ENCODE data around the gene STAMBP. TPM values are rescaled to one million over a fixed set of nuclear protein-coding genes. Genes with fewer than 3 reads are reported as not detected.
A peak's percentile ranks its signal among the peaks of the same experiment; 100 is the strongest.

The STAMBP gene
- total RNA-seq, 1 experiment from 2014 or later: 32.2 TPM

DNA sequence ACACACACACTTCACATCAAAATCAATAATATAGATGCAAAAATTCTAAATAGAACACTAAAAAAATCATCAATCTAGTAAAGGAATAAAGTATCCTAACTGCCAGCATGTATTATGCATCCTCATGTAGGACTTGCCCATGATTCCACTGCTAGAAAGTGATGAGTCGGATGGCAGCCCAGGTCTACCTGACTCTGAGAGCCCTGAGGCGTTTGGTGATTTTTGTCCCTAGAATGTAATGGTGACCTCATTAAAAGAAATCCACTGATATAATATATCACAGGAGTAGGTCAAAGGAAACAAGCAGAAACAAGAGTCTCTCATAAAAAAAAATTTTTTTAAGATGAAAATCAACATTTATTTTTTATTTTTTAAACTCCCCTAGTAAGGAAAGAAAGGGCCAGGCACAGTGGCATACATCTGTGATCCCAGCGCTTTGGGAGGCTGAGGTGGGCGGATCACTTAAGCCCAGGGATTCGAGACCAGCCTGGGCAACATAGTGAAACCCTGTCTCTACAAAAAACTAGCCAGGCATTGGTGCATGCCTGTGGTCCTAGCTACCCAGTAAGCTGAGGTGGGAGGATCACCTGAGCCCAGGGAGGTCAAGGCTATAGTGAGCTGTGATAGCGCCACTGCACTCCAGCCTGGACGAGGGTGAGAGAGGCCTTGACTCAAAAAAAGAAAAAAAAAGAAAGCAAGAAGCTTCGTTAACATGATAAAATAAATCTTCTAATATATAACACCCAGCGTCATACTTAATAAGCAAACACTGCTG is 39.6 kb downstream of the STAMBP start:
- ATAC-seq: peak; percentile 82
- CTCF ChIA-PET: no interaction called here
- DNase-seq: peak; percentile 75
- Histone ChIP-seq H3K9ac (ENCODE audit: low read length) (no peak overlapping the region), H2AFZ (ENCODE audit: low read length) (no peak overlapping the region), H4K20me1 (ENCODE audit: low read length) (no peaks in the 10 kb centered on the region), H3K4me3 (ENCODE audit: low read length) (no peak overlapping the region), H3K9me3 (ENCODE audit: low read length) (no peaks in the 10 kb centered on the region), H3K4me1 (ENCODE audit: insufficient read depth, low read length) (peaks cover 7% of the 10 kb centered on the region; the same call in 1 of the 2 replicates), H3K27ac (ENCODE audit: low read length) (no peak overlapping the region), H3K4me2 (ENCODE audit: low read length) (no peak overlapping the region), H3K79me2 (ENCODE audit: low read length) (no peaks in the 10 kb centered on the region), H3K36me3 (ENCODE audit: low read depth, low read length) (peaks cover 18% of the 10 kb centered on the region), H3K9me2 (replicated peaks; ENCODE audit: low read length) (no peaks in the 10 kb centered on the region), H3K27me3 (ENCODE audit: low read length) (no peaks in the 10 kb centered on the region), H3F3A (ENCODE audit: low read length, unreplicated experiment) (no peaks in the 10 kb centered on the region)
- POLR2A ChIA-PET (ENCODE audit: unreplicated experiment): no interaction called here
- intact Hi-C loops (cut with micrococcal nuclease): no loop called here
- TF ChIP-seq, protein P1, sequence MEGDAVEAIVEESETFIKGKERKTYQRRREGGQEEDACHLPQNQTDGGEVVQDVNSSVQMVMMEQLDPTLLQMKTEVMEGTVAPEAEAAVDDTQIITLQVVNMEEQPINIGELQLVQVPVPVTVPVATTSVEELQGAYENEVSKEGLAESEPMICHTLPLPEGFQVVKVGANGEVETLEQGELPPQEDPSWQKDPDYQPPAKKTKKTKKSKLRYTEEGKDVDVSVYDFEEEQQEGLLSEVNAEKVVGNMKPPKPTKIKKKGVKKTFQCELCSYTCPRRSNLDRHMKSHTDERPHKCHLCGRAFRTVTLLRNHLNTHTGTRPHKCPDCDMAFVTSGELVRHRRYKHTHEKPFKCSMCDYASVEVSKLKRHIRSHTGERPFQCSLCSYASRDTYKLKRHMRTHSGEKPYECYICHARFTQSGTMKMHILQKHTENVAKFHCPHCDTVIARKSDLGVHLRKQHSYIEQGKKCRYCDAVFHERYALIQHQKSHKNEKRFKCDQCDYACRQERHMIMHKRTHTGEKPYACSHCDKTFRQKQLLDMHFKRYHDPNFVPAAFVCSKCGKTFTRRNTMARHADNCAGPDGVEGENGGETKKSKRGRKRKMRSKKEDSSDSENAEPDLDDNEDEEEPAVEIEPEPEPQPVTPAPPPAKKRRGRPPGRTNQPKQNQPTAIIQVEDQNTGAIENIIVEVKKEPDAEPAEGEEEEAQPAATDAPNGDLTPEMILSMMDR (conservative IDR thresholded peaks at IDR 0.05; ENCODE audit: low read depth, low read length): no peak
- TF ChIP-seq EZH2 (IDR thresholded peaks at IDR 0.05; ENCODE audit: low read length, unreplicated experiment) (no peak), EZH2phosphoT487 (IDR thresholded peaks at IDR 0.05; ENCODE audit: borderline replicate concordance, low read length) (no peak)
- BruUV-seq (replicated peaks): no TSS peak

DNA sequence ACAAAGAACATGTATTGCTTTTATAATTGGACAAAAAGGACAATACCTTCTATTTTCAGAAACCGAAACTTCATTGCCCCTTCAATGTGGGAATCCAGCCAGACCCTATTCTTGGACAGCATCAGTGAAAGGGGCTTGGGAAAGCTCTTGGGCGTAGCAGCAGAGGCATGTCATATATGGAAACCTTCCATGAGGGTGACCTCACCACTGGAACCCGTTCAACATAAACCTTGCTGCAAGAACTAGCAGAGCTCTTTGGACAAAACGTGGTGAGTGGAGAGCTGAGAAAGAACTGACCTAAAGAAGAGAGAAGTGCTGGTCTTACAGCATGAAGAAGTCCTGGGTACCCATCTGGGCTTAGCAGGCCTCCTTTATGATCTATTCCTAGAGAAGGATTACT is 41.3 kb downstream of the STAMBP start:
- Histone ChIP-seq H3K27ac (ENCODE audit: low read length) (no peak overlapping the region), H3F3A (ENCODE audit: low read length, unreplicated experiment) (no peaks in the 10 kb centered on the region), H2AFZ (ENCODE audit: low read length) (no peak overlapping the region), H3K4me2 (ENCODE audit: low read length) (no peak overlapping the region), H3K4me3 (ENCODE audit: low read length) (no peak overlapping the region), H3K9me2 (replicated peaks; ENCODE audit: low read length) (no peaks in the 10 kb centered on the region), H3K79me2 (ENCODE audit: low read length) (no peaks in the 10 kb centered on the region), H3K9ac (ENCODE audit: low read length) (no peak overlapping the region), H3K36me3 (ENCODE audit: low read depth, low read length) (0 out of 2 replicates have a peak, but pooled peaks cover 2% of the 10 kb centered on the region), H3K9me3 (ENCODE audit: low read length) (no peaks in the 10 kb centered on the region), H4K20me1 (ENCODE audit: low read length) (no peaks in the 10 kb centered on the region), H3K4me1 (ENCODE audit: insufficient read depth, low read length) (peaks cover 7% of the 10 kb centered on the region; the same call in 1 of the 2 replicates), H3K27me3 (ENCODE audit: low read length) (no peaks in the 10 kb centered on the region)
- intact Hi-C loops (cut with micrococcal nuclease): no loop called here
- ATAC-seq (no peak), DNase-seq (no peak)
- TF ChIP-seq, protein P1 (conservative IDR thresholded peaks at IDR 0.05; ENCODE audit: low read depth, low read length): no peak
- TF ChIP-seq EZH2phosphoT487 (IDR thresholded peaks at IDR 0.05; ENCODE audit: borderline replicate concordance, low read length) (no peak), EZH2 (IDR thresholded peaks at IDR 0.05; ENCODE audit: low read length, unreplicated experiment) (no peak)
- ChIA-PET CTCF (no interaction called here), POLR2A (ENCODE audit: unreplicated experiment) (interaction anchor here (0.7 kb wide), 1 partner anchor 57 kb away, joined by 3 read pairs; the partner anchor contains the start of gene DGUOK)
- BruUV-seq (replicated peaks): no TSS peak

All from PC-3 (cell line).